HepG2 (cell line): ENCODE results near the gene NDUFS2. TPM values are rescaled to one million over a fixed set of nuclear protein-coding genes. Genes with fewer than 3 reads are reported as not detected.

Source experiments
- CBX5 ChIP-seq: sonication (generic); formaldehyde crosslinking; IDR thresholded peaks from 2 replicates; pipeline ENCODE4 v1.4.0; 2020; ENCODE audit warnings: missing genetic modification reagents, borderline replicate concordance
- ETV6 ChIP-seq: sonication (generic); formaldehyde crosslinking; conservative IDR thresholded peaks from 2 replicates; pipeline ENCODE4 v1.4.0; 2020; ENCODE audit warnings: missing genetic modification reagents
- JDP2 ChIP-seq: sonication (generic); formaldehyde crosslinking; IDR thresholded peaks from 2 replicates; pipeline ENCODE4 v1.8.1; 2022; ENCODE audit warnings: missing genetic modification reagents, borderline replicate concordance
- NR2F6 ChIP-seq, 2 experiments: IDR thresholded peaks; 2 replicates each; pipeline ENCODE4 v1.6.1; 2016; ENCODE audit warnings: antibody characterized with exemption in 1 of 2, mild to moderate bottlenecking in 1 of 2
- RBM39 ChIP-seq: fragments of 200-400 bp; formaldehyde crosslinking; IDR thresholded peaks from one replicate; pipeline ENCODE4 v1.6.1; 2018; ENCODE audit warnings: antibody characterized with exemption, mild to moderate bottlenecking, low read depth, low read length; ENCODE audit not compliant: poor library complexity, severe bottlenecking
- RXRB ChIP-seq: IDR thresholded peaks from 2 replicates; pipeline ENCODE4 v1.6.1; 2016; ENCODE audit warnings: borderline replicate concordance, missing genetic modification reagents, missing compliant biosample characterization
- SNRNP70 ChIP-seq: fragments of 200-400 bp; formaldehyde crosslinking; IDR thresholded peaks from 2 replicates; pipeline ENCODE4 v1.6.1; 2017; ENCODE audit warnings: mild to moderate bottlenecking, low read depth, low read length, moderate library complexity
- THAP11 ChIP-seq: IDR thresholded peaks from 2 replicates; pipeline ENCODE4 v1.6.1; 2016; ENCODE audit warnings: missing biosample characterization, missing genetic modification reagents
- ZFP37 ChIP-seq: sonication (generic); formaldehyde crosslinking; IDR thresholded peaks from 2 replicates; pipeline ENCODE4 v1.4.0; 2020; ENCODE audit warnings: missing genetic modification reagents, borderline replicate concordance
- polyA plus RNA-seq, 8 experiments: library from polyadenylated mRNA; depleted of rRNA in 3 of 8; stranded (reverse) in 7 of 8; unstranded in 1 of 8; fragments of >200 nt; fragmentation: Illumina TruSeq in 4 of 8; extraction: Trizol in 4 of 8; gene quantifications; 2 replicates each; pipeline versions ENCODE4 v1.2.1 to v1.2.3, GENCODE V29; 2011 to 2016; ENCODE audit warnings: low read depth in 4 of 8, missing spikeins in 1 of 8, mixed read lengths in 1 of 8; ENCODE audit not compliant: insufficient read depth in 1 of 8
- total RNA-seq, 5 experiments: library from RNA; depleted of rRNA; stranded (reverse); fragments of >200 nt; fragmentation: Illumina TruSeq; extraction: Trizol; gene quantifications; 2 replicates each; pipeline ENCODE4 v1.2.3, GENCODE V29; 2016; ENCODE audit warnings: low read depth in 1 of 5
- TF ChIP-seq, protein P1 (sequence below): sonication (generic); formaldehyde crosslinking; IDR thresholded peaks from one replicate; pipeline ENCODE4 v1.5.1; 2020; ENCODE audit warnings: mild to moderate bottlenecking, missing genetic modification reagents; ENCODE audit errors: not compliant biosample characterization
- TF ChIP-seq, protein P2 (sequence below): sonication (generic); formaldehyde crosslinking; IDR thresholded peaks from 2 replicates; pipeline ENCODE4 v1.5.1; 2020; ENCODE audit warnings: missing genetic modification reagents, mild to moderate bottlenecking, borderline replicate concordance
- TF ChIP-seq, protein P3 (sequence below): sonication (generic); formaldehyde crosslinking; IDR thresholded peaks from 2 replicates; pipeline ENCODE4 v1.4.0; 2020; ENCODE audit warnings: mild to moderate bottlenecking, low read depth, missing genetic modification reagents
- TF ChIP-seq, protein P4 (sequence below): sonication (generic); formaldehyde crosslinking; conservative IDR thresholded peaks from 2 replicates; pipeline ENCODE4 v1.5.0; 2020; ENCODE audit warnings: missing genetic modification reagents

NDUFS2 gene
- total and polyA plus RNA-seq, 2 of the 13 experiments (the other 11 are each of a cell fraction or from before 2014, with no cell fraction given) = 89.9 to 118 TPM

DNA sequence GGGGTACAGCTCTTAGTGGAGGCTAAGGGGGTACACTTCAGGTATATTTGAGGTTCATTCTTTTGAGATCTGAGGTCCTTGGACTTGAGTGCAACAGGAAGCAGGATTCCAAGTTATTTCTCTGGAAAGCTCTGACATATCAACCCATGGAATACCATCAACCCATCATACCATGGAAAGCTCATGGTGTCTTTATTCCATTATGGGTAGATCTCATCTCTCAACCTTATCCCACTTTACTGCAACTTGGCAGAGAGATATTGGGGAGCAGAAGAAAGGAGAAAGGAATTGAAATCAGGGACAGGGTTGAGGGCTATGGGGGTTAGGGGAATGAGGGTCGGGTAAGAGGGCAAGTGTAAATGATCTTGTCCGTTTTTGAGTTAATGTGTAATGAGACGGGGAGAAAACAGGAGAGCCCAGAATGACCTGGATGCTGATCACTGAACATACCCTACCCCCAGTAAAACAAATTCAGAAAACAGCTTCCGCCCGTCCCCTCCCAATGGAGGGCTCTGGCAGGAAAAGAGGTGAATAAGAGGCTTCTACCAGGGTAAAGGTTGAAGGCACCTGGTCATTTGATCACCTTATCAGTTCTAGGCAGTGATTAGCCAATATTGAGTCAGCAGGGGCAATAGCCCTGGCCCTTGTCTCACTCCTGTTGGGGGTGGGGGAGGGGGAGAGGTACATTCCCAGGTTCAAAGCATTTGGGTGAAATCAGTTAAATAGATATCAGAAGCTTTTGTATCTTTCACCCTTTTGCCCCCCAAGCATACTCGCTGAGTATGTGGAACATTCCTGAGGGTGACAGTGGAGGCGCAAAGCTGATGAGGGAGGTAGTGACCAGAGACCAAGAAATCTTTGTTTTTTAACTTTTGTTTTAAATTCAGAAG is 21.9 kb downstream of the NDUFS2 start (continued):
- TF ChIP-seq, protein P1, sequence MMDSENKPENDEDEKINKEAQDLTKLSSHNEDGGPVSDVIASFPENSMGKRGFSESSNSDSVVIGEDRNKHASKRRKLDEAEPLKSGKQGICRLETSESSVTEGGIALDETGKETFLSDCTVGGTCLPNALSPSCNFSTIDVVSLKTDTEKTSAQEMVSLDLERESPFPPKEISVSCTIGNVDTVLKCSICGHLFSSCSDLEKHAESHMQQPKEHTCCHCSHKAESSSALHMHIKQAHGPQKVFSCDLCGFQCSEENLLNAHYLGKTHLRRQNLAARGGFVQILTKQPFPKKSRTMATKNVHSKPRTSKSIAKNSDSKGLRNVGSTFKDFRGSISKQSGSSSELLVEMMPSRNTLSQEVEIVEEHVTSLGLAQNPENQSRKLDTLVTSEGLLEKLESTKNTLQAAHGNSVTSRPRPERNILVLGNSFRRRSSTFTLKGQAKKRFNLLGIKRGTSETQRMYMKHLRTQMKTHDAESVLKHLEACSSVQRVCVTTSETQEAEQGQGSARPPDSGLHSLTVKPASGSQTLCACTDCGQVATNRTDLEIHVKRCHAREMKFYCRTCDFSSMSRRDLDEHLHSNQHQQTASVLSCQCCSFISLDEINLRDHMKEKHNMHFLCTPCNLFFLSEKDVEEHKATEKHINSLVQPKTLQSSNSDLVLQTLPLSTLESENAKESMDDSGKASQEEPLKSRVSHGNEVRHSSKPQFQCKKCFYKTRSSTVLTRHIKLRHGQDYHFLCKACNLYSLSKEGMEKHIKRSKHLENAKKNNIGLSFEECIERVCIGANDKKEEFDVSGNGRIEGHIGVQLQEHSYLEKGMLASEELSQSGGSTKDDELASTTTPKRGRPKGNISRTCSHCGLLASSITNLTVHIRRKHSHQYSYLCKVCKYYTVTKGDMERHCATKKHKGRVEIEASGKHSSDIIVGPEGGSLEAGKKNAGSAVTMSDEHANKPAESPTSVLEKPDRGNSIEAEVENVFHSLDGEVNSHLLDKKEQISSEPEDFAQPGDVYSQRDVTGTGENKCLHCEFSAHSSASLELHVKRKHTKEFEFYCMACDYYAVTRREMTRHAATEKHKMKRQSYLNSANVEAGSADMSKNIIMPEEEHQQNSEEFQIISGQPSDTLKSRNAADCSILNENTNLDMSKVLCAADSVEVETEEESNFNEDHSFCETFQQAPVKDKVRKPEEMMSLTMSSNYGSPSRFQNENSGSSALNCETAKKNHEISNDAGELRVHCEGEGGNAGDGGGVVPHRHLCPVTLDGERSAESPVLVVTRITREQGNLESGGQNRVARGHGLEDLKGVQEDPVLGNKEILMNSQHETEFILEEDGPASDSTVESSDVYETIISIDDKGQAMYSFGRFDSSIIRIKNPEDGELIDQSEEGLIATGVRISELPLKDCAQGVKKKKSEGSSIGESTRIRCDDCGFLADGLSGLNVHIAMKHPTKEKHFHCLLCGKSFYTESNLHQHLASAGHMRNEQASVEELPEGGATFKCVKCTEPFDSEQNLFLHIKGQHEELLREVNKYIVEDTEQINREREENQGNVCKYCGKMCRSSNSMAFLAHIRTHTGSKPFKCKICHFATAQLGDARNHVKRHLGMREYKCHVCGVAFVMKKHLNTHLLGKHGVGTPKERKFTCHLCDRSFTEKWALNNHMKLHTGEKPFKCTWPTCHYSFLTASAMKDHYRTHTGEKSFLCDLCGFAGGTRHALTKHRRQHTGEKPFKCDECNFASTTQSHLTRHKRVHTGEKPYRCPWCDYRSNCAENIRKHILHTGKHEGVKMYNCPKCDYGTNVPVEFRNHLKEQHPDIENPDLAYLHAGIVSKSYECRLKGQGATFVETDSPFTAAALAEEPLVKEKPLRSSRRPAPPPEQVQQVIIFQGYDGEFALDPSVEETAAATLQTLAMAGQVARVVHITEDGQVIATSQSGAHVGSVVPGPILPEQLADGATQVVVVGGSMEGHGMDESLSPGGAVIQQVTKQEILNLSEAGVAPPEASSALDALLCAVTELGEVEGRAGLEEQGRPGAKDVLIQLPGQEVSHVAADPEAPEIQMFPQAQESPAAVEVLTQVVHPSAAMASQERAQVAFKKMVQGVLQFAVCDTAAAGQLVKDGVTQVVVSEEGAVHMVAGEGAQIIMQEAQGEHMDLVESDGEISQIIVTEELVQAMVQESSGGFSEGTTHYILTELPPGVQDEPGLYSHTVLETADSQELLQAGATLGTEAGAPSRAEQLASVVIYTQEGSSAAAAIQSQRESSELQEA (CRISPR knock-in tag) = no peak
- TF ChIP-seq CBX5 (CRISPR knock-in tag) (peak; percentile 37; the same call in 1 of the 2 replicates), ETV6 (CRISPR knock-in tag) (0 out of 2 replicates have a peak, but pooled peaks have one; percentile 26), THAP11 (CRISPR knock-in tag) (peak; percentile 65; the same call in 1 of the 2 replicates), JDP2 (CRISPR knock-in tag) (no peak; the same call in 1 of the 2 replicates), RBM39 (no peak), ZFP37 (CRISPR knock-in tag) (peak; percentile 48; the same call in 1 of the 2 replicates), SNRNP70 (no peak), NR2F6 (IDR thresholded peaks at IDR 0.05) (peak; percentile 95), NR2F6 (CRISPR knock-in tag; IDR thresholded peaks at IDR 0.05) (peak; percentile 90), RXRB (CRISPR knock-in tag) (peak; percentile 99)
- TF ChIP-seq, protein P2, sequence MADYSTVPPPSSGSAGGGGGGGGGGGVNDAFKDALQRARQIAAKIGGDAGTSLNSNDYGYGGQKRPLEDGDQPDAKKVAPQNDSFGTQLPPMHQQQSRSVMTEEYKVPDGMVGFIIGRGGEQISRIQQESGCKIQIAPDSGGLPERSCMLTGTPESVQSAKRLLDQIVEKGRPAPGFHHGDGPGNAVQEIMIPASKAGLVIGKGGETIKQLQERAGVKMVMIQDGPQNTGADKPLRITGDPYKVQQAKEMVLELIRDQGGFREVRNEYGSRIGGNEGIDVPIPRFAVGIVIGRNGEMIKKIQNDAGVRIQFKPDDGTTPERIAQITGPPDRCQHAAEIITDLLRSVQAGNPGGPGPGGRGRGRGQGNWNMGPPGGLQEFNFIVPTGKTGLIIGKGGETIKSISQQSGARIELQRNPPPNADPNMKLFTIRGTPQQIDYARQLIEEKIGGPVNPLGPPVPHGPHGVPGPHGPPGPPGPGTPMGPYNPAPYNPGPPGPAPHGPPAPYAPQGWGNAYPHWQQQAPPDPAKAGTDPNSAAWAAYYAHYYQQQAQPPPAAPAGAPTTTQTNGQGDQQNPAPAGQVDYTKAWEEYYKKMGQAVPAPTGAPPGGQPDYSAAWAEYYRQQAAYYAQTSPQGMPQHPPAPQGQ (CRISPR knock-in tag) = no peak
- TF ChIP-seq, protein P3, sequence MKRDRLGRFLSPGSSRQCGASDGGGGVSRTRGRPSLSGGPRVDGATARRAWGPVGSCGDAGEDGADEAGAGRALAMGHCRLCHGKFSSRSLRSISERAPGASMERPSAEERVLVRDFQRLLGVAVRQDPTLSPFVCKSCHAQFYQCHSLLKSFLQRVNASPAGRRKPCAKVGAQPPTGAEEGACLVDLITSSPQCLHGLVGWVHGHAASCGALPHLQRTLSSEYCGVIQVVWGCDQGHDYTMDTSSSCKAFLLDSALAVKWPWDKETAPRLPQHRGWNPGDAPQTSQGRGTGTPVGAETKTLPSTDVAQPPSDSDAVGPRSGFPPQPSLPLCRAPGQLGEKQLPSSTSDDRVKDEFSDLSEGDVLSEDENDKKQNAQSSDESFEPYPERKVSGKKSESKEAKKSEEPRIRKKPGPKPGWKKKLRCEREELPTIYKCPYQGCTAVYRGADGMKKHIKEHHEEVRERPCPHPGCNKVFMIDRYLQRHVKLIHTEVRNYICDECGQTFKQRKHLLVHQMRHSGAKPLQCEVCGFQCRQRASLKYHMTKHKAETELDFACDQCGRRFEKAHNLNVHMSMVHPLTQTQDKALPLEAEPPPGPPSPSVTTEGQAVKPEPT (CRISPR knock-in tag) = no peak
- TF ChIP-seq, protein P4, sequence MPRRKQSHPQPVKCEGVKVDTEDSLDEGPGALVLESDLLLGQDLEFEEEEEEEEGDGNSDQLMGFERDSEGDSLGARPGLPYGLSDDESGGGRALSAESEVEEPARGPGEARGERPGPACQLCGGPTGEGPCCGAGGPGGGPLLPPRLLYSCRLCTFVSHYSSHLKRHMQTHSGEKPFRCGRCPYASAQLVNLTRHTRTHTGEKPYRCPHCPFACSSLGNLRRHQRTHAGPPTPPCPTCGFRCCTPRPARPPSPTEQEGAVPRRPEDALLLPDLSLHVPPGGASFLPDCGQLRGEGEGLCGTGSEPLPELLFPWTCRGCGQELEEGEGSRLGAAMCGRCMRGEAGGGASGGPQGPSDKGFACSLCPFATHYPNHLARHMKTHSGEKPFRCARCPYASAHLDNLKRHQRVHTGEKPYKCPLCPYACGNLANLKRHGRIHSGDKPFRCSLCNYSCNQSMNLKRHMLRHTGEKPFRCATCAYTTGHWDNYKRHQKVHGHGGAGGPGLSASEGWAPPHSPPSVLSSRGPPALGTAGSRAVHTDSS (CRISPR knock-in tag) = no peak
